B cell (primary cell): ENCODE results near the gene KRTAP4-5. TPM values are rescaled to one million over a fixed set of nuclear protein-coding genes. Genes with fewer than 3 reads are reported as not detected.

Experiments
- ATAC-seq: fragments of 200-7000 bp; cut with Tn5 transposase; one replicate; pipeline ENCODE4 v1.10.0; 2021; ENCODE audit warnings: low read depth, mild to moderate bottlenecking, moderate number of reproducible peaks, moderate library complexity
- CTCF ChIA-PET: fragments of 350-600 bp; sonication (Branson Sonifier 250); formaldehyde crosslinking; loops from one replicate; lab custom pipeline; 2021; ENCODE audit warnings: antibody characterized with exemption, inconsistent platforms; lab: Charles Lee
- POLR2A ChIA-PET: fragments of 350-600 bp; sonication (Branson Sonifier 250); formaldehyde crosslinking; loops from one replicate; lab custom pipeline; 2021; ENCODE audit warnings: antibody characterized with exemption; lab: Charles Lee
- DNase-seq: peaks from one replicate; pipeline ENCODE4 v3.0.0; 2013
- H2AFZ ChIP-seq: 2 replicates; pipeline ENCODE4 v1.6.1; 2012; ENCODE audit warnings: mild to moderate bottlenecking, low read depth, low read length; ENCODE audit not compliant: insufficient read depth, poor library complexity, severe bottlenecking
- H3K27ac ChIP-seq, 2 donors: 1 replicate in 1 of 2; 2 replicates in 1 of 2; pipeline ENCODE4 v1.5.1; 2012 to 2013; ENCODE audit warnings: low read length in 2 of 2, mild to moderate bottlenecking in 2 of 2, moderate library complexity in 1 of 2
- H3K27me3 ChIP-seq, 4 experiments: fragments of 200-600 bp in 1 of 4; sonication (generic) in 1 of 4; replicated peaks in 1 of 4; 1 replicate in 2 of 4; 2 replicates in 2 of 4; pipeline versions ENCODE4 v1.6.1 to v1.7.0; 2013 to 2016; ENCODE audit warnings: low read length in 3 of 4, mild to moderate bottlenecking in 2 of 4, mixed read lengths in 1 of 4, moderate library complexity in 1 of 4; ENCODE audit not compliant: insufficient read depth in 4 of 4, control insufficient read depth in 3 of 4; ENCODE audit errors: control extremely low read depth in 1 of 4
- H3K36me3 ChIP-seq, 2 experiments: replicated peaks in 1 of 2; 1 replicate in 1 of 2; 2 replicates in 1 of 2; pipeline versions ENCODE4 v1.6.1 to v1.7.1; 2013; ENCODE audit warnings: low read length in 1 of 2; ENCODE audit not compliant: insufficient read depth in 2 of 2, control insufficient read depth in 1 of 2; ENCODE audit errors: control extremely low read depth in 1 of 2, extremely low read depth in 1 of 2
- H3K4me1 ChIP-seq, 2 donors: fragments of 200-600 bp in 1 of 2; sonication (generic) in 1 of 2; 1 replicate in 1 of 2; 2 replicates in 1 of 2; pipeline versions ENCODE4 v1.5.1 to v1.6.1; 2013 to 2017; ENCODE audit warnings: low read length in 2 of 2; ENCODE audit not compliant: control insufficient read depth in 2 of 2, insufficient read depth in 2 of 2
- H3K4me2 ChIP-seq: replicated peaks from 2 replicates; pipeline ENCODE3; 2012; ENCODE audit warnings: mild to moderate bottlenecking, low read depth, low read length; ENCODE audit not compliant: poor library complexity, severe bottlenecking
- H3K4me3 ChIP-seq, 5 experiments: fragments of 200-600 bp in 1 of 5; sonication (generic) in 1 of 5; 1 replicate in 3 of 5; 2 replicates in 2 of 5; pipeline versions ENCODE4 v1.5.1 to v1.7.0; 2011 to 2016; ENCODE audit warnings: low read length in 4 of 5, mild to moderate bottlenecking in 4 of 5, low read depth in 2 of 5, control low read depth in 1 of 5, moderate library complexity in 1 of 5; ENCODE audit not compliant: insufficient read depth in 1 of 5; ENCODE audit errors: control extremely low read depth in 1 of 5, extremely low read depth in 1 of 5
- H3K79me2 ChIP-seq: fragments of 200-600 bp; sonication (generic); one replicate; pipeline ENCODE4 v1.6.0; 2016; ENCODE audit warnings: low read length; ENCODE audit not compliant: control insufficient read depth, insufficient read depth
- H3K9ac ChIP-seq: fragments of 200-600 bp; sonication (generic); 2 replicates; pipeline ENCODE4 v1.6.1; 2017; ENCODE audit warnings: mild to moderate bottlenecking, low read length, moderate library complexity
- H3K9me3 ChIP-seq, 3 donors: one replicate each; pipeline versions ENCODE4 v1.6.1 to v1.7.1; 2013; ENCODE audit warnings: low read length in 2 of 3; ENCODE audit not compliant: control insufficient read depth in 2 of 3, insufficient read depth in 1 of 3; ENCODE audit errors: control extremely low read depth in 1 of 3
- H4K20me1 ChIP-seq: 2 replicates; pipeline ENCODE4 v1.6.0; 2012; ENCODE audit warnings: mild to moderate bottlenecking, low read length; ENCODE audit not compliant: insufficient read depth, control insufficient read depth, poor library complexity, severe bottlenecking
- H3K27ac Mint-ChIP-seq: one replicate; pipeline ENCODE4 v1.8.0; 2021; ENCODE audit warnings: mixed read lengths
- H3K27me3 Mint-ChIP-seq: one replicate; pipeline ENCODE4 v1.8.0; 2021; ENCODE audit warnings: mixed read lengths
- H3K4me1 Mint-ChIP-seq: one replicate; pipeline ENCODE4 v1.8.0; 2021; ENCODE audit warnings: mixed read lengths
- H3K4me3 Mint-ChIP-seq: one replicate; pipeline ENCODE4 v1.8.0; 2021; ENCODE audit warnings: mixed read lengths
- H3K9me3 Mint-ChIP-seq: one replicate; pipeline ENCODE4 v1.8.0; 2022; ENCODE audit warnings: mixed read lengths; ENCODE audit not compliant: insufficient read depth
- CTCF ChIP-seq: fragments of 200-600 bp; IDR thresholded peaks from one replicate; pipeline ENCODE4 v1.8.0; 2022; ENCODE audit warnings: antibody characterized with exemption, mild to moderate bottlenecking
- EZH2 ChIP-seq: IDR thresholded peaks from 2 replicates; pipeline ENCODE4 v1.6.1; 2012; ENCODE audit warnings: borderline replicate concordance, low read depth, mild to moderate bottlenecking, moderate library complexity, low read length; ENCODE audit not compliant: insufficient read depth, poor library complexity, severe bottlenecking
- WGBS: methylation state at CpG from one replicate; pipeline ENCODE4 v1.1.5; 2013; ENCODE audit warnings: missing lambda C conversion rate; ENCODE audit not compliant: insufficient coverage; 5-methylcytosine and 5-hydroxymethylcytosine counted together
- intact Hi-C: fragments of 100-400 bp; cut with micrococcal nuclease; formaldehyde crosslinking; loops from one replicate; pipeline ENCODE4 v1.10.0; 2022
- polyA plus RNA-seq: library from polyadenylated mRNA; depleted of rRNA; stranded (reverse); fragments of >200 nt; gene quantifications from 2 replicates; pipeline ENCODE4 v1.2.3, GENCODE V29; 2012
- total RNA-seq, 2 donors: library from RNA; stranded (reverse); fragments of 120-200 nt in 1 of 2; gene quantifications; 1 replicate in 1 of 2; 2 replicates in 1 of 2; pipeline versions ENCODE4 v1.2.3 to v1.2.4, GENCODE V29; 2013 to 2022

KRTAP4-5 gene
- total and polyA plus RNA-seq, 2 donors (not counting 1 experiment from before 2014, with no cell fraction given): not detected

GRCh38 chr17:41144846-41145245 is 4.8 kb downstream of the KRTAP4-5 start:
- TF ChIP-seq CTCF (no peak), EZH2 (no peak)
- CTCF ChIA-PET: no interaction called here

GRCh38 chr17:41141361-41141760 is 8.3 kb downstream of the KRTAP4-5 start:
- ChIA-PET CTCF (no interaction called here), POLR2A (no interaction called here)
- Histone ChIP-seq H3K9ac (no peak overlapping the region), H2AFZ (no peak overlapping the region), H4K20me1 (no peaks in the 10 kb centered on the region), H3K79me2 (no peaks in the 10 kb centered on the region), H3K27ac (no peak overlapping the region), H3K4me2 (no peak overlapping the region), H3K36me3 (no peaks in the 10 kb centered on the region), H3K9me3 (peaks cover 6 to 16% (median 14%) of the 10 kb centered on the region in 3 donors), H3K27me3 (no peaks in the 10 kb centered on the region), H3K4me1 (no peaks in the 10 kb centered on the region), H3K4me3 (no peak overlapping the region)
- intact Hi-C loops: no loop called here
- H3K4me3 Mint-ChIP-seq: no peak overlapping the region
- no peak for DNase-seq
- TF ChIP-seq CTCF: no peak
- no peak overlapping the region for H3K27ac Mint-ChIP-seq
- H3K4me1 Mint-ChIP-seq: no peaks in the 10 kb centered on the region
- peaks cover 14% of the 10 kb centered on the region for H3K9me3 Mint-ChIP-seq
- no peak for ATAC-seq
- peaks cover 16% of the 10 kb centered on the region for H3K27me3 Mint-ChIP-seq

More at GRCh38 chr17:41144846-41145245, 4.8 kb downstream of the KRTAP4-5 start:
- no peak overlapping the region for H3K27ac ChIP-seq
- Mint-ChIP-seq H3K4me3 (no peak overlapping the region), H3K27ac (no peak overlapping the region), H3K27me3 (peaks cover 7% of the 10 kb centered on the region), H3K9me3 (peaks cover 10% of the 10 kb centered on the region), H3K4me1 (no peaks in the 10 kb centered on the region)
- H3K9me3 ChIP-seq: peaks cover 5 to 14% (median 11%) of the 10 kb centered on the region in 3 donors
- H3K79me2 ChIP-seq: no peaks in the 10 kb centered on the region
- no CpG with 5 or more reads among the region's 1 CpG for WGBS
- no peak overlapping the region for H3K4me2 ChIP-seq
- H3K4me3 ChIP-seq: no peak overlapping the region
- H3K9ac ChIP-seq: no peak overlapping the region
- H2AFZ ChIP-seq: no peak overlapping the region
- no peaks in the 10 kb centered on the region for H3K36me3 ChIP-seq
- no peak for ATAC-seq
- DNase-seq: no peak
- POLR2A ChIA-PET: no interaction called here
- no peaks in the 10 kb centered on the region for H3K4me1 ChIP-seq
- intact Hi-C loops: no loop called here
- H4K20me1 ChIP-seq: no peaks in the 10 kb centered on the region
- no peaks in the 10 kb centered on the region for H3K27me3 ChIP-seq
